HG02759 (cell line): ENCODE measurements around the gene SLC25A39.
"Not testable (repeated sequence)": the region's sequence is repeated elsewhere in the genome, so short reads cannot be mapped to it uniquely, and the experiment has no call there.

Experiments used
- ATAC-seq: cut with Tn5 transposase; IDR thresholded peaks from one replicate; pipeline ENCODE4 v1.9.1; 2021; ENCODE audit warnings: mild to moderate bottlenecking, moderate library complexity; ENCODE audit not compliant: unreplicated experiment

Gene SLC25A39

GRCh38 chr17:44335968-44336367 is 11.3 kb upstream of the SLC25A39 start:
- no peak for ATAC-seq

DNA sequence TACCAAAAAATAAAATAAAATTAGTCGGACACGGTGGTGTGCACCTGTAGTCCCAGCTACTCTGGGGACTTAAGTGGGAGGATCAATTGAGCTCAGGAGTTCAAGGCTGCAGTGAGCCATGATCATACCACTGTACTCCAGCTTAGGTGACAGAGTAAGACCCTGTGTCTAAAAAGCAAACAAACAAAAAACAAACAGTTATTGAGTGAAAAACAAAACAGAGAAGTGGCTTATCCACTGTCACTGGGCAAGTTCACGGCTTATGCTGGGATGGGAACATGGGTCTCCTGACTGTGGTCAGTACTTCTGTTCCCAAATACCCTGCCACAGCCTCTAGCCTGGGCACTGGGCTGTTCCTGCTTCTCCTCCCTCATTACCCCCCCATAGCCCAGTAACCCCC is 10.9 kb upstream of the SLC25A39 start:
- ATAC-seq: no peak

DNA sequence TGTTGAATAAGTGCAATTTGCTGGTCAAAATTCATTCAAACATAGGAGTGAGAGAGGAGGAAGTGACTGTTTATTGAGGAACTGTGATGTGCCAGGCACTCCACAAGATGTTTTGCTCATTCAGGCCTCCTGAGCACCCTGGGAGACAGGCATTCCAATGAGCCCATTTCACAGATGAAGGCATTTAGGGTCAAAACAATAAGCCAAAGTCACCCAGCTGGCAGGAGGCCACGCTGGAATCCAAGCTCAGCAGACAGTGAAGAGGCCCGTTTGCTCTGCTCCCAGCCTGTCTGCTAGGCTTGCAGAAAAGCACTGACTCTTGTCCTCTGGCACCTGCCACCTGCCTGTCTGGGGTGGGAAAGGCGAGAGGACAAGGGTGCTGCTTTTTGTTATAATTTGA is 10.1 kb upstream of the SLC25A39 start:
- no peak for ATAC-seq

DNA sequence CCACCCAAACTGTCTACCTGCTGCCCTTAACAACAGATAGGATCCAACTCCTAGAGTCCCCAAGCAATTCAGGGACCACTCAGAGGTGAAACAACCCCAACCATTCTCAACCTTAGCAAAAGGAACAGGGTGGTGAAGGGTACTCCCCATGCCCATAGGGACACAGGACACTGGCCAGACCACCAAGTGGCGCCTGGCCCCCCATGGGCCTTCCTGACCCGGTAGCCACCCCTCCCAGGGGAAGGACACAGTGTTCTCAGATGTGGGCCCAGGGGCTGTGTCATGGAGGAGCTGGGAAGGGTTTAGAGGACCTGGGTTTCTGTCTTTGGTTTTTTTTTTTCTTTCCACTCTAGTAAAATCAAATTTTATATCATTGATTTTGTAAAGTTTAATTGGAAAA is 9.7 kb upstream of the SLC25A39 start:
- no peak for ATAC-seq

GRCh38 chr17:44333371-44333770 is 8.7 kb upstream of the SLC25A39 start:
- ATAC-seq: no peak

- no peak for ATAC-seq
Measured at GRCh38 chr17:44331249-44331760, 6.7 kb upstream of the SLC25A39 start.

DNA sequence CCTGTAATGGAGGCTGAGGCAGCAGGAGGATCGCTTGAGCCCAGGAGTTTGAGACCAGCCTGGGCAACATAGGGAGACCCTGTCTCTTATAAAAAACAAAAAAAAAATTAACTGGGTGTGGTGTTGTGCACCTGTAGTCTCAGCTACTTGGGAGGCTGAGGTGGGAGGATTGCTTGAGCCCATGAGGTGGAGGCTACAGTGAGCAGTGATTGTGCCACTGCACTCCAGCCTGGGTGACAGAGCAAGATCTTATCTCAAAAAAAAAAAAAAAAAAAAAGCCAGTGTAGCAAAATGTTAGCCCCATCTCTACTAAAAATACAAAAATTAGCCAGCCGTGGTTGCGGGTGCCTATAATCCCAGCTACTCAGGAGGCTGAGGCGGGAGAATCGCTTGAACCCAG is 5.6 kb upstream of the SLC25A39 start:
- not testable (repeated sequence) for ATAC-seq

DNA sequence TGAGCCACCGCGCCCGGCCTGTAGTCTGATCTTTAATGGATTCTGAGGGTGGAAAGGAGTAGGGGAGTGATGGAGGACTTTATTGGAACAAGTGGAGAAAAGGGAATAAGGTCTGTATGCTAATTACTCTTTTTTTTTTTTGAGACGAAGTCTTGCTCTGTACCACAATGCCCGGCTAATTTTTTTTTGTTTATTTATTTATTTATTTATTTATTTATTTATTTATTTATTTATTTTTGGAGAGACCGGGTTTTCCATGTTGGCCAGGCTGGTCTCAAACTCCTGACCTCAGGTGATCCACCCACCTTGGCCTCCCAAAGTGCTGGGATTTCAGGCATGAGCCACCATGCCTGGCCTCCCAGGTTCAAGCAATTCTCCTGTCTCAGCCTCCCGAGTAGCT is 4.9 kb upstream of the SLC25A39 start:
- not testable (repeated sequence) for ATAC-seq

GRCh38 chr17:44327715-44328449 is 3.3 kb upstream of the SLC25A39 start:
- no peak for ATAC-seq

- ATAC-seq: peak; percentile 58
Measured at GRCh38 chr17:44326861-44327444, 2.3 kb upstream of the SLC25A39 start.

- peak; percentile 2 for ATAC-seq
Measured at GRCh38 chr17:44324092-44324570, 492 bp downstream of the SLC25A39 start.

- no peak for ATAC-seq
Measured at GRCh38 chr17:44323359-44324091, 1.1 kb downstream of the SLC25A39 start.

- no peak for ATAC-seq
Measured at GRCh38 chr17:44322236-44322895, 2.3 kb downstream of the SLC25A39 start.

DNA sequence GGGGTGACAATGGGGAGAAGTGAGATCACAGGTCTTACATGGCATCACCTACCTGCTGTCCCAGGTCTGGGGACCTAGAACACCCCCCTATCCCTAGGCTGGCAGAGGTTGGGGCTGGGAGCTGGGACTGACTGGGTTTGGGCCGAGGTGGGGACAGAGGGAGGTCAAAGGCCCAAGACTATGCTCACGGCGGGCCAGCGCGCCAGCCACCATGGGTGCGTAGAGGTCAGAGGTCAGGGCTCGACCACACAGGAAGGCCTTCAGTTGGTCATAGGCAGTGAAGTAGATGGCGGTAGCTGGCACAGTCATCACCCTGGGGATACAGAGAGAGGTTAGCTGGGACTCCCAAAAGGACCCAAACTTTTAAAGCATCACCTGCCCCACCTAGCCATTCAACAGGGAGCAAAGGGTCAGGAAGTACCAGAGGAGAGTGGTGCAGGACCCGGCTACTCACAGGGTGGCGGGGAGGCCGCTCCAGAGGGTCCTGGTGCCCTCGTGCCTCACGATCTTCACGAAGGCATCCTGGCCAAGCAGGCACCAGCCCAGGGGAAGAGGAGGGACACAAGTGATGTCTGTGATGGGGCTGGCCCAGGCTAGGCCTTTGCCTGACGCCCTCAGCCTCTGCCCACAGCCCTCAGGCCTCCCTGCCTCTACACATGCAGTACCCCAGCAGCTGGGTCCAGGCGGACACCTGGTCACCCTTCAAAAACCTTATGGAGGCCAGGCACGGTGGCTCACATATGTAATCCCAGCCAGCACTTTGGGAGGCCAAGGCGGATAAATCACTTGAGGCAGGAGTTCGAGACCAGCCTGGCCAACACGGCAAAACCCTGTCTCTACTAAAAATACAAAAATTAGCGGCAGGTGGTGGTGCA is 3.1 kb downstream of the SLC25A39 start:
- ATAC-seq: no peak

- ATAC-seq: no peak
Measured at GRCh38 chr17:44320066-44320465, 4.6 kb downstream of the SLC25A39 start.

GRCh38 chr17:44318077-44318892 is 6.3 kb downstream of the SLC25A39 start:
- no peak for ATAC-seq

DNA sequence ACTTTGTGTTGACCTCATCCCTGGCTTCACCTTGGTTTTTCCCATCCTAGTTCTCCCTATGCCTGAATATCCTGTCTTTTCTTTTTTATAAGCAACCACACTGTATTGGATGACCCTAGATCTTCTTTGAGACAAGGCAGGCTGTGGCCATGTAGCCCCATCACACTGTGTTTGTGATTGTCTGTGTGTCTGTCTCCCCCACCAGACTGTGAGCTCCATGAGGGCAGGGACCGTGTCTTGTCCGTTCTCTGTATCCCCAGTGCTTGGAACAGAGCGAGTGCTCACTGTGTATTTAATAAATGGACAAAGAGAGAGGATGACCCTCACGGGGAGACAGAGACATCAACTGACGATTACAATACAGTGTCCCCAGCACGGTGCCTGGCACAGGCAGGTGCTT is 7.1 kb downstream of the SLC25A39 start:
- no peak for ATAC-seq

DNA sequence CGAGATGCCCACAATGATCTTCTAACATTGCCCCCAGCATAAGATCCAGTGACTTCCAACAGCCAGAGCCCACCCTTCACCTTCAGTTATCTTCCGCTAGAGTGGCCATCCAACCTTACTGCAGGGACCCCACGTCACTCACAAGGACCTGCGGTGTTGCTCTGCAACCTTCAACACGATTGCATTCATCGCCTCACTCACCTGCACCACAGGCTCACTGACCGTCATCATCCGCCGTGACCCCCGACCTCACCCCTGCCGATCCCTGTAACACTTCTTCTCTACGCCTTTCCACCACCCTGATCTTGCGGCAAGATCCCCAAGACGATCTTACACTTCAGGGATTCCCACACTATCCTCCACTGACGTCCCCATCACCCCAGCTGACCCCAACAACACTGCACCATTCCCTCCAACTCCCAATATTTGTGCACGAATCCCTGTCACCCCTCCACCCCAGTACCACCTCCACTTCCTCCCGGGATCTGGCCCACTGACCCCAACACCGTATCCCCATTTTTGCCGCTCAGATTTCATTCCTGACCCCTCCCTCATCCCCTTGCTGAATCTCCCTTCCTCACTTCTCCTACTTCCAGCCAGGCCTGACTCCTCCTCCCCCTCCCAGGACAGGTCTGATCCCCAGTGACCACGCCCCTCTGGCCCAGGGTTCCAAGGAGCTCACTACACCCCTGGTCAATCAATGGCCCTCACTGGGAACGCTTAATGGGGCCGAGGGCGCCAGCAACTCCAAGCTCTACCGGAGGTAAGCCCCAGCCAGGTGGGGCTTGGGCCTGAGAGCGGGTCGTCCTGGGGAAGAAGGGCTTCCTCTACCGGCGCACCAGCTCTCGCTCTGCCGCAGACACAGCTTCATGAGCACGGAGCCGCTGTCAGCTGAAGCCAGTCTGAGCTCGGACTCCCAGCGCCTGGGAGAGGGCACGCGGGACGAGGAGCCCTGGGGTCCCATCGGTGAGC is 8.6 kb downstream of the SLC25A39 start:
- ATAC-seq: no peak
